Mammary epithelial cell (primary cell): Measurements from ENCODE around the gene PACSIN3.

Experiments used
- EZH2 ChIP-seq: IDR thresholded peaks from 2 replicates; pipeline ENCODE4 v1.6.1; 2012; ENCODE audit warnings: low read length, inconsistent platforms, borderline replicate concordance
- TF ChIP-seq, protein P1 (sequence below), 2 donors: IDR thresholded peaks in 1 of 2; conservative IDR thresholded peaks in 1 of 2; 2 replicates each; pipeline ENCODE4 v1.5.1; 2011 to 2012; ENCODE audit warnings: inconsistent platforms in 2 of 2, low read length in 2 of 2, mild to moderate bottlenecking in 2 of 2, control low read depth in 1 of 2, low read depth in 1 of 2; ENCODE audit not compliant: insufficient read depth in 1 of 2; ENCODE audit errors: extremely low read depth in 1 of 2

DNA sequence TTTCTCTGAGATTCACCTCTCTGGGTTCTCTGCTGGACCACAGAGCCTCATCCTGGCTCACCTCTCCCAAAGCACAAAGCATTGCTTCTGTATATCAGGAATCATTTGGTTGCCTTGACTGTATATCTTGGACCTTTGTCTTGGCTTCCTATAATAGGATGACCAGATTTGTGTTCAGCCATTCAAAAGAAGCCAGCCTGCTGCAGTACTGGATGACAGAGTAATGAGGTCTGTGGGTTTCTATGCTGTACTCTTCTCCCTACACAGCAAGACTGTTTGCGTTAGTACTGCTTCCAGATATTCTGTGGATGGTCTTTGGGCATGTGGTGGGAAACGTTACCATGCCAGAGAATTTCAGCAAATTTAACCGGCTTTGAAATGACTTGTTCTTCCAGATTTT, 49.3 kb downstream of the PACSIN3 start:
- TF ChIP-seq EZH2: no peak
- TF ChIP-seq, protein P1, sequence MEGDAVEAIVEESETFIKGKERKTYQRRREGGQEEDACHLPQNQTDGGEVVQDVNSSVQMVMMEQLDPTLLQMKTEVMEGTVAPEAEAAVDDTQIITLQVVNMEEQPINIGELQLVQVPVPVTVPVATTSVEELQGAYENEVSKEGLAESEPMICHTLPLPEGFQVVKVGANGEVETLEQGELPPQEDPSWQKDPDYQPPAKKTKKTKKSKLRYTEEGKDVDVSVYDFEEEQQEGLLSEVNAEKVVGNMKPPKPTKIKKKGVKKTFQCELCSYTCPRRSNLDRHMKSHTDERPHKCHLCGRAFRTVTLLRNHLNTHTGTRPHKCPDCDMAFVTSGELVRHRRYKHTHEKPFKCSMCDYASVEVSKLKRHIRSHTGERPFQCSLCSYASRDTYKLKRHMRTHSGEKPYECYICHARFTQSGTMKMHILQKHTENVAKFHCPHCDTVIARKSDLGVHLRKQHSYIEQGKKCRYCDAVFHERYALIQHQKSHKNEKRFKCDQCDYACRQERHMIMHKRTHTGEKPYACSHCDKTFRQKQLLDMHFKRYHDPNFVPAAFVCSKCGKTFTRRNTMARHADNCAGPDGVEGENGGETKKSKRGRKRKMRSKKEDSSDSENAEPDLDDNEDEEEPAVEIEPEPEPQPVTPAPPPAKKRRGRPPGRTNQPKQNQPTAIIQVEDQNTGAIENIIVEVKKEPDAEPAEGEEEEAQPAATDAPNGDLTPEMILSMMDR (conservative IDR thresholded peaks at IDR 0.05 in 1 of 2, IDR thresholded peaks at IDR 0.05 in 1 of 2; ENCODE audit: extremely low read depth in 1 of 2, insufficient read depth in 1 of 2, low read depth in 1 of 2, low read length in 2 of 2): no peak
